Measurements from ENCODE around the gene RASD2. TPM values are rescaled to one million over a fixed set of nuclear protein-coding genes. Genes with fewer than 3 reads are reported as not detected.
"Not testable (repeated sequence)": the region's sequence is repeated elsewhere in the genome, so short reads cannot be mapped to it uniquely, and the experiment has no call there.

RASD2 gene
- total and polyA plus RNA-seq, 2 experiments from 2014 or later, result 1.2 to 3.6 TPM

DNA sequence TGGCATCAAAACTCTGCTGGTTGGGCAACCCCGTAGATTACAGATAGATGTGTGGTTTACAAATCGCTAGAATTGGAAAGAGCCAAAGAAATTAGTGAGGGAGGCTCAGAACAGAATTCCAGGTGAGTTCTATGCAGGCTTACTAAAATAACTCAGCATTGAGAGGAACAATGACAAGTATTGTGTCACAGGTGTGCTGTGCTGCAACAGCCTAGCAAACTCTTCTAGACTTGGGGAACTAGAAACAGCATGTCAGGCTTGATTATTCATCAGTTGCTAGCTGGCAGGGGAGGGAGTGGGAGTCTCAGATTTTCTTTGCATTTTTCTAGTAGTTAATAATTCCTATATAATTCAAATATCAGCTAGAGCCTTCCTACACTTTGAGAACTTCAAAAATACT, 26.3 kb upstream of the RASD2 start (continued):
- TF ChIP-seq, protein P1, sequence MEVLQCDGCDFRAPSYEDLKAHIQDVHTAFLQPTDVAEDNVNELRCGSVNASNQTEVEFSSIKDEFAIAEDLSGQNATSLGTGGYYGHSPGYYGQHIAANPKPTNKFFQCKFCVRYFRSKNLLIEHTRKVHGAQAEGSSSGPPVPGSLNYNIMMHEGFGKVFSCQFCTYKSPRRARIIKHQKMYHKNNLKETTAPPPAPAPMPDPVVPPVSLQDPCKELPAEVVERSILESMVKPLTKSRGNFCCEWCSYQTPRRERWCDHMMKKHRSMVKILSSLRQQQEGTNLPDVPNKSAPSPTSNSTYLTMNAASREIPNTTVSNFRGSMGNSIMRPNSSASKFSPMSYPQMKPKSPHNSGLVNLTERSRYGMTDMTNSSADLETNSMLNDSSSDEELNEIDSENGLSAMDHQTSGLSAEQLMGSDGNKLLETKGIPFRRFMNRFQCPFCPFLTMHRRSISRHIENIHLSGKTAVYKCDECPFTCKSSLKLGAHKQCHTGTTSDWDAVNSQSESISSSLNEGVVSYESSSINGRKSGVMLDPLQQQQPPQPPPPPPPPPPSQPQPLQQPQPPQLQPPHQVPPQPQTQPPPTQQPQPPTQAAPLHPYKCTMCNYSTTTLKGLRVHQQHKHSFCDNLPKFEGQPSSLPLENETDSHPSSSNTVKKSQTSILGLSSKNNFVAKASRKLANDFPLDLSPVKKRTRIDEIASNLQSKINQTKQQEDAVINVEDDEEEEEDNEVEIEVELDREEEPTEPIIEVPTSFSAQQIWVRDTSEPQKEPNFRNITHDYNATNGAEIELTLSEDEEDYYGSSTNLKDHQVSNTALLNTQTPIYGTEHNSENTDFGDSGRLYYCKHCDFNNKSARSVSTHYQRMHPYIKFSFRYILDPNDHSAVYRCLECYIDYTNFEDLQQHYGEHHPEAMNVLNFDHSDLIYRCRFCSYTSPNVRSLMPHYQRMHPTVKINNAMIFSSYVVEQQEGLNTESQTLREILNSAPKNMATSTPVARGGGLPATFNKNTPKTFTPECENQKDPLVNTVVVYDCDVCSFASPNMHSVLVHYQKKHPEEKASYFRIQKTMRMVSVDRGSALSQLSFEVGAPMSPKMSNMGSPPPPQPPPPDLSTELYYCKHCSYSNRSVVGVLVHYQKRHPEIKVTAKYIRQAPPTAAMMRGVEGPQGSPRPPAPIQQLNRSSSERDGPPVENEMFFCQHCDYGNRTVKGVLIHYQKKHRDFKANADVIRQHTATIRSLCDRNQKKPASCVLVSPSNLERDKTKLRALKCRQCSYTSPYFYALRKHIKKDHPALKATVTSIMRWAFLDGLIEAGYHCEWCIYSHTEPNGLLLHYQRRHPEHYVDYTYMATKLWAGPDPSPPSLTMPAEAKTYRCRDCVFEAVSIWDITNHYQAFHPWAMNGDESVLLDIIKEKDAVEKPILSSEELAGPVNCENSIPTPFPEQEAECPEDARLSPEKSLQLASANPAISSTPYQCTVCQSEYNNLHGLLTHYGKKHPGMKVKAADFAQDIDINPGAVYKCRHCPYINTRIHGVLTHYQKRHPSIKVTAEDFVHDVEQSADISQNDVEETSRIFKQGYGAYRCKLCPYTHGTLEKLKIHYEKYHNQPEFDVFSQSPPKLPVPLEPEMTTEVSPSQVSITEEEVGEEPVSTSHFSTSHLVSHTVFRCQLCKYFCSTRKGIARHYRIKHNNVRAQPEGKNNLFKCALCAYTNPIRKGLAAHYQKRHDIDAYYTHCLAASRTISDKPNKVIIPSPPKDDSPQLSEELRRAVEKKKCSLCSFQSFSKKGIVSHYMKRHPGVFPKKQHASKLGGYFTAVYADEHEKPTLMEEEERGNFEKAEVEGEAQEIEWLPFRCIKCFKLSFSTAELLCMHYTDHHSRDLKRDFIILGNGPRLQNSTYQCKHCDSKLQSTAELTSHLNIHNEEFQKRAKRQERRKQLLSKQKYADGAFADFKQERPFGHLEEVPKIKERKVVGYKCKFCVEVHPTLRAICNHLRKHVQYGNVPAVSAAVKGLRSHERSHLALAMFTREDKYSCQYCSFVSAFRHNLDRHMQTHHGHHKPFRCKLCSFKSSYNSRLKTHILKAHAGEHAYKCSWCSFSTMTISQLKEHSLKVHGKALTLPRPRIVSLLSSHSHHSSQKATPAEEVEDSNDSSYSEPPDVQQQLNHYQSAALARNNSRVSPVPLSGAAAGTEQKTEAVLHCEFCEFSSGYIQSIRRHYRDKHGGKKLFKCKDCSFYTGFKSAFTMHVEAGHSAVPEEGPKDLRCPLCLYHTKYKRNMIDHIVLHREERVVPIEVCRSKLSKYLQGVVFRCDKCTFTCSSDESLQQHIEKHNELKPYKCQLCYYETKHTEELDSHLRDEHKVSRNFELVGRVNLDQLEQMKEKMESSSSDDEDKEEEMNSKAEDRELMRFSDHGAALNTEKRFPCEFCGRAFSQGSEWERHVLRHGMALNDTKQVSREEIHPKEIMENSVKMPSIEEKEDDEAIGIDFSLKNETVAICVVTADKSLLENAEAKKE (CRISPR knock-in tag; IDR thresholded peaks at IDR 0.05), result no peak

DNA sequence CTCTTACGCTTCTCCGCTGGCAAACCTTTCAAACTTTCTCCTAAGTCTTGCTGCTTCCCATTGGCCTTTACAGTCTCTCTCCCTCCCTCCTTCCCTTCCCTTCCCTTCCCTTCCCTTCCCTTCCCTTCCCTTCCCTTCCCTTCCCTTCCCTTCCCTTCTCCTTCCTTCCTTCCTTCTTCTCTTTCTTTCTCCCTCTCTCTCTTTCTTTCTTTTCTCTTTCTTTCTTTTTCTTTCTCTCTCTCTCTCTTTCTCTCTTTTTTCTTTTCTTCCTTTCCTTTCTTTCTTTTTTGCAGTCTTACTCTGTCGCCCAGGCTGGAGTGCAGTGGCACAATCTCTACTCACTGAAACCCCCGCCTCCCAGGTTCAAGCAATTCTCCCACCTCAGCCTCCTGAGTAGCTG, 24.7 kb upstream of the RASD2 start:
- not testable (repeated sequence) for H3K4me3 ChIP-seq; H3K9me2 ChIP-seq (ENCODE audit: insufficient read depth); H3K36me3 Mint-ChIP-seq (ENCODE audit: low read depth); H3K27ac ChIP-seq (ENCODE audit: low read depth); ATAC-seq; H3K27me3 ChIP-seq (ENCODE audit: insufficient read depth); H3K36me3 ChIP-seq (ENCODE audit: insufficient read depth); H3K27ac Mint-ChIP-seq; H3K9me3 Mint-ChIP-seq; H3F3A ChIP-seq (replicated peaks; ENCODE audit: low read depth); H2AFZ ChIP-seq; H4K20me1 ChIP-seq (replicated peaks; ENCODE audit: insufficient read depth); H3K4me3 Mint-ChIP-seq; H3K4me2 ChIP-seq; H3K27me3 Mint-ChIP-seq (ENCODE audit: insufficient read depth, low read depth, poor library complexity); H3K79me2 ChIP-seq (replicated peaks; ENCODE audit: insufficient read depth); DNase-seq (ENCODE audit: low spot score)
- peaks cover 16% of the 10 kb centered on the region; the same call in 1 of the 2 replicates for H3K4me1 ChIP-seq (ENCODE audit: insufficient read depth)
- peaks cover 27% of the 10 kb centered on the region for H3K4me1 Mint-ChIP-seq

DNA sequence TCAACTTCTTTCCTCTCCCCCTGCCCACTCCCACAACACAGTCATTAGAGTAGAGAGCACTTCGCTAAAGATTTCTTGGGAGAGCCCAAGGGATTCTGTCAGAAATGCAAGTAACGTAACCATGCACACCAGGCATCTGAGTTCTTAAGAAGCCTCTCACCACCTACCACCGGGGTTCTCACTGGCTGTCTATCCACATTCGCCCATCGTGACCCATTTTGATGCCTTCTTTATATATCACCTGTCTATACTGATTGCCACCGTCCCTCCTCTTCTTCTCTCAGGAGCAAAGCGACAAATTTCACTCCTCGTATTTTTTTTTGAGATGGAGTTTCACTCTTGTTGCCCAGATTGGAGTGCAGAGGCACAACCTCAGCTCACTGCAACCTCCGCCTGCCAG, 23.9 kb upstream of the RASD2 start:
- H3K4me2 ChIP-seq, result no peak overlapping the region

More for the DNA sequence above, 23.9 kb upstream of the RASD2 start:
- no peaks in the 10 kb centered on the region for H3F3A ChIP-seq (replicated peaks; ENCODE audit: low read depth)
- H3K4me1 ChIP-seq (ENCODE audit: insufficient read depth), result peaks cover 10% of the 10 kb centered on the region; the same call in 1 of the 2 replicates
- H4K20me1 ChIP-seq (replicated peaks; ENCODE audit: insufficient read depth), result no peaks in the 10 kb centered on the region
- no peak overlapping the region for H3K27ac Mint-ChIP-seq
- peaks cover 2% of the 10 kb centered on the region for H3K27me3 Mint-ChIP-seq (ENCODE audit: insufficient read depth, low read depth, poor library complexity)
- peaks cover 21% of the 10 kb centered on the region for H3K4me1 Mint-ChIP-seq
- H3K9me3 Mint-ChIP-seq, result no peaks in the 10 kb centered on the region; the same call in 2 of the 3 replicates
- DNase-seq (ENCODE audit: low spot score), result no peak
- H3K9me2 ChIP-seq (ENCODE audit: insufficient read depth), result 0 out of 2 replicates have a peak, but pooled peaks cover 8% of the 10 kb centered on the region
- H3K4me3 ChIP-seq, result no peak overlapping the region
- no peak for TF ChIP-seq EZH2 (IDR thresholded peaks at IDR 0.05; ENCODE audit: low read depth, unreplicated experiment)
- TF ChIP-seq, protein P2, sequence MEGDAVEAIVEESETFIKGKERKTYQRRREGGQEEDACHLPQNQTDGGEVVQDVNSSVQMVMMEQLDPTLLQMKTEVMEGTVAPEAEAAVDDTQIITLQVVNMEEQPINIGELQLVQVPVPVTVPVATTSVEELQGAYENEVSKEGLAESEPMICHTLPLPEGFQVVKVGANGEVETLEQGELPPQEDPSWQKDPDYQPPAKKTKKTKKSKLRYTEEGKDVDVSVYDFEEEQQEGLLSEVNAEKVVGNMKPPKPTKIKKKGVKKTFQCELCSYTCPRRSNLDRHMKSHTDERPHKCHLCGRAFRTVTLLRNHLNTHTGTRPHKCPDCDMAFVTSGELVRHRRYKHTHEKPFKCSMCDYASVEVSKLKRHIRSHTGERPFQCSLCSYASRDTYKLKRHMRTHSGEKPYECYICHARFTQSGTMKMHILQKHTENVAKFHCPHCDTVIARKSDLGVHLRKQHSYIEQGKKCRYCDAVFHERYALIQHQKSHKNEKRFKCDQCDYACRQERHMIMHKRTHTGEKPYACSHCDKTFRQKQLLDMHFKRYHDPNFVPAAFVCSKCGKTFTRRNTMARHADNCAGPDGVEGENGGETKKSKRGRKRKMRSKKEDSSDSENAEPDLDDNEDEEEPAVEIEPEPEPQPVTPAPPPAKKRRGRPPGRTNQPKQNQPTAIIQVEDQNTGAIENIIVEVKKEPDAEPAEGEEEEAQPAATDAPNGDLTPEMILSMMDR (conservative IDR thresholded peaks at IDR 0.05; ENCODE audit: low read depth in 2 of 2), result no peak
- TF ChIP-seq ZNF114 (CRISPR knock-in tag; IDR thresholded peaks at IDR 0.05), result no peak
- TF ChIP-seq CREB1 (CRISPR knock-in tag; IDR thresholded peaks at IDR 0.05; ENCODE audit: low read depth), result no peak
- H2AFZ ChIP-seq, result no peak overlapping the region
- H3K4me3 Mint-ChIP-seq, result no peak overlapping the region
- ATAC-seq, result no peak
- H3K36me3 Mint-ChIP-seq (ENCODE audit: low read depth), result no peaks in the 10 kb centered on the region
- no peak overlapping the region for H3K27ac ChIP-seq (ENCODE audit: low read depth)
- H3K27me3 ChIP-seq (ENCODE audit: insufficient read depth), result no peaks in the 10 kb centered on the region
- H3K36me3 ChIP-seq (ENCODE audit: insufficient read depth), result no peaks in the 10 kb centered on the region
- H3K79me2 ChIP-seq (replicated peaks; ENCODE audit: insufficient read depth), result no peaks in the 10 kb centered on the region

All from GM23338 (cell line).